ENCODE data around the gene LAMA4. TPM values are rescaled to one million over a fixed set of nuclear protein-coding genes. Genes with fewer than 3 reads are reported as not detected.

LAMA4 gene
- total and polyA plus RNA-seq, 2 donors: 101 to 426 TPM

DNA sequence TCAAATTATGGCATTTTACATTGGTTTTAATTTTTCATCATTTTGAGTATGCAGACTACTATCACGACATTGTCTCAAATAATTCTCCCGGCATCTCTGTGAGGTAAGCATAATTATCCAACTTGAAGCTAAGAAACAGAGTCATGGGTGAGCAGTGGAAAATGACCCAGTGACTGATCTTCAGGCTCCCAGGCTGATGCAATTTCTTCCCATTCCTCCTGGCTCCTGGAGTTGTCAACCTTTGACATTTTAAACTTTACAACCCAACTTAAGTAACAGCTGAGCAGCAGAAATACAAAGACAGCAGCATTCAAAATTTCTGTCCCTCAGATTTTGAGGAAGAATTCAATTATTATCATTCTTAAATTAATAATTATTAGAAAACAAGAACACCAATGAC lies 13.7 kb upstream of the LAMA4 start:
- Histone ChIP-seq H3K4me3 (ENCODE audit: low read depth, low read length) (no peak overlapping the region), H3K36me3 (ENCODE audit: insufficient read depth) (no peaks in the 10 kb centered on the region), H3K27ac (ENCODE audit: low read depth) (no peak overlapping the region), H3K4me1 (ENCODE audit: insufficient read depth) (peaks cover 2% of the 10 kb centered on the region)
- WGBS: 93% methylated on average over 2 of the region's 2 CpGs
- DNase-seq (ENCODE audit: extremely low spot score): no peak

DNA sequence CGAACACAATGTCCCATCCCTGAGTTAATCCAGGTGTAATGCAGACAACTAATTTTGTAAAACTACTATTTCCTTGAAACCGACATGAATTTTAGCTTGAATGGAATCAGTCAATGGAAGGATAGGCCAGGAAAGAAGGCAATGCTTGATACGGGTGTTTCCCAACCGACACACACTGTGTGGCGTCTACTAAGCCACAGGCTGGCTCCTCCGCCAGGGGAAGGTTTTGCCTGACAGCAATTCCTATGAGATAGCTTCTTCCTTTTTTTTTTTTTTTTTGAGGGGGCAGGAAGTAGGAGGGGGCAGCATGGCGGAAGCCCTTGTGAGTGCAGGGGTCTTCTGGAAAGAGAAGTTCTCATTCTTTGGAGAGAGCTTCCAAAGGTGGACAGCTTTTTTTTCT lies 12.0 kb upstream of the LAMA4 start:
- peaks cover 2% of the 10 kb centered on the region for H3K4me1 ChIP-seq (ENCODE audit: insufficient read depth)
- WGBS: 87% methylated on average over 7 of the region's 7 CpGs
- H3K27ac ChIP-seq (ENCODE audit: low read depth): no peak overlapping the region
- H3K36me3 ChIP-seq (ENCODE audit: insufficient read depth): no peaks in the 10 kb centered on the region
- H3K4me3 ChIP-seq (ENCODE audit: low read depth, low read length): no peak overlapping the region
- DNase-seq (ENCODE audit: extremely low spot score): no peak

DNA sequence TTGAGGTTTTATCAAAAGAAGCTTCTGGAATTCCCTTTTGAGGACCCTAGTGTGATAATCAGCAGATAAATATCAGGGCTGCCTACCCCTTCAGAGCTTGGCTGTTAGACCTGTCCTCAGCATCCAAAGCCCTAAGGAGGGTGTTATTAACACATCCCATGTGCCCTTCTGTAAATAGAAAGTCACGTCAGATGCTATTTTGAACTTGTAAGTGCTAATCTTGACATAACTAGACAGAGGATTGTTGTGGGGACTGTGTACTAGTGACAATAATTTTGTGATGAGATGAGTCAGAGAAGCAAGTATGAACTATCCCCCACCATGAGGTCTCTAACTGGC lies 4.9 kb upstream of the LAMA4 start:
- no peaks in the 10 kb centered on the region for H3K4me1 ChIP-seq (ENCODE audit: insufficient read depth)
- H3K36me3 ChIP-seq (ENCODE audit: insufficient read depth): no peaks in the 10 kb centered on the region
- H3K4me3 ChIP-seq (ENCODE audit: low read depth, low read length): no peak overlapping the region
- H3K27ac ChIP-seq (ENCODE audit: low read depth): no peak overlapping the region
- 64% methylated on average over 1 of the region's 1 CpG for WGBS
- DNase-seq (ENCODE audit: extremely low spot score): no peak

DNA sequence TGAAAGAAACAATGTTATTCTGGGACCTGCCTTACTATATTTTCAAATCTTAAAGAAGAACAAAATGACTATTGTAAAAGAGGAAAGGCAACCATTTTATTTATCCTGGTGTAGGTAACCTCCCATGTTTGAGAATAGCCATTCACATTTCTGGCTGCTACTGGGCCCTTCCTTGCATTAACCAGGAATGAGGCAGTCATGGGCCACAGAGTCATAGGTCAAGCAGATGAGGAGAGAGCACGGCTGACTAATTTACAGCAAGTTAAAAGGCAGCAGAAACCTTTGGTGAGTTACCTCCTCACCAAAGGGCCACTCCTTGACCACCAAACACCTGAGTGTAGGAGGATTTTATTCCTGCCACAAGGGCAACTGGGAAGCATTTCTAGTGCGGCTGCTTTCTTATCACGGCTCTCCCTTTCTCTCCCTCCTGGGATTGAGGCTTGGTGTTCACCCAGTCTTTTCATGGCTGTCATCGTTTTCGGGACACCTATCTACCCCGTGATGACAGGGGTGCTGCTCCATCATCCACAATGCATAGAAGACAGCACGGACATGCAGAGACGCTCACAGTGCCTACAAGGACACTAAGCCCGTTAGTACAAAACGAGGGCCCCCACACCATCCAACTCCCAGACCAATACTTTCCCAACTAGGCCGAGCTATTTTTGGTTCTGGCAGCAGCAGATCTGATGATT lies 4.4 kb upstream of the LAMA4 start:
- Histone ChIP-seq H3K27ac (ENCODE audit: low read depth) (no peak overlapping the region), H3K4me3 (ENCODE audit: low read depth, low read length) (no peak overlapping the region), H3K4me1 (ENCODE audit: insufficient read depth) (no peaks in the 10 kb centered on the region), H3K36me3 (ENCODE audit: insufficient read depth) (no peaks in the 10 kb centered on the region)
- 79% methylated on average over 11 of the region's 11 CpGs for WGBS
- DNase-seq (ENCODE audit: extremely low spot score): no peak

- Histone ChIP-seq H3K4me3 (ENCODE audit: low read depth, low read length) (no peak overlapping the region), H3K36me3 (ENCODE audit: insufficient read depth) (no peaks in the 10 kb centered on the region), H3K27ac (ENCODE audit: low read depth) (no peak overlapping the region), H3K4me1 (ENCODE audit: insufficient read depth) (no peaks in the 10 kb centered on the region)
- no peak for DNase-seq (ENCODE audit: extremely low spot score)
- 85% methylated on average over 7 of the region's 7 CpGs for WGBS
Observed at GRCh38 chr6:112257178-112257855, 3.0 kb upstream of the LAMA4 start.

- H3K4me1 ChIP-seq (ENCODE audit: insufficient read depth): no peaks in the 10 kb centered on the region
- H3K27ac ChIP-seq (ENCODE audit: low read depth): no peak overlapping the region
- WGBS: 38% methylated on average over 3 of the region's 3 CpGs
- H3K36me3 ChIP-seq (ENCODE audit: insufficient read depth): no peaks in the 10 kb centered on the region
- no peak for DNase-seq (ENCODE audit: extremely low spot score)
- H3K4me3 ChIP-seq (ENCODE audit: low read depth, low read length): no peak overlapping the region
Observed at GRCh38 chr6:112254921-112255320, 554 bp upstream of the LAMA4 start.

DNA sequence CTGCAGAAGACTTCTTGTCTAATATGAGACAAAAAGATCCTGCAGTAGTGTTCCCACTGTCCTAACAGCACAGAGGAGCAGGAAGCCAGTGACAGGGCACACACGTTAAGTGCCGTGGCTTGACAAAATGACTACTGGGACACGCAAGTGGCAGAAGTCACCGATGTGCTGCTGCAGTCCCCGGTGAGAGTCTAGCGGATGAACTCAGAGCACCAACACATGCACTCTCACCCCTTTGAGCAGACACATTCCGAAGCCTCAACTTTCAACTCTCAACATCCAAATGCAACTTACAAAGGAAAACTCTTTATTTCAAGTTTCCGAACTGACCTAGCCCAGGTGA lies 898 bp downstream of the LAMA4 start:
- H3K4me3 ChIP-seq (ENCODE audit: low read depth, low read length): peak overlapping the region; percentile 61
- no peak for DNase-seq (ENCODE audit: extremely low spot score)
- 4% methylated on average over 8 of the region's 8 CpGs for WGBS

DNA sequence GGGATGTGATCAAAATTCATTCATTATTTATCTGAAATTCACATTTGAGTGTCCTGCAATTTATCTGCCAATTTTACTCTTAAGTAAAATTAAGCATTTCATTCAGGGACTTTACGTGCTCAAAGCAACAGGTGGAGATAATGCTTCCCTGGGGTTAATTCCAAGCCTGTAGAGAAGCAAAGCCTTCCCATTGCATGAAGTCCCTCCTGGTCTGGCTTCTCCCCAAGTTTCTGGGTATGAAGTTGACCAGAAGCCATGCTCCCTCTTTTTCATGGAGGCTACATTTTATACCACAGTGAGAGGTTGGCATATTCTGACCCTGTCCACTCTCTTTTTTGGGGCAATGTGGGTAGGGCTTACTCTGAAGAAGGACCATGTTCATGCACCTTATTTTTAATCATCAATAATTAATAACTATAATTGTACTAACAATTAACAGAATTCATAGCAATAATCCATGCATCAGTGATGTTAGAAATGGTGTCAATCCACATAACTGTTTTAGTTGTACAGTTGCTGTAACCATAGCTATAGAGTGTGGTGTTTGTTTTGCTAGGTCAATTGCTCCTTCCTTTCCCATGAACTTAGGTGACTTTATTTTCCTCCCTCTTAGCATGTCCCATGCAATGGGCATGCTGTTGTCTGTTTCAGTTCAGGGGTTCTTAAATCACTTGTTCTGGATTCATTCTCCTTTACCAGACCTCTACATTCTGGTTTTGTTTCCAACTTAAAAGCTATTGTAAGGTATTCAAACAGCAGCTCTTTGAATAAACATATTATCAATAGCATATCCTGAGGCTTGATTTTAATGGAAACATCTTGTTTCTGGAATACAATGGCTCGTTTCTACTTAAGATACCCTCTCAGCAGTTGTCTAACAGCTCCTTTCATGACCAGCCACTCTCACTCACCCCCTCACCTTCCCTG lies 1.5 kb downstream of the LAMA4 start:
- H3K4me1 ChIP-seq (ENCODE audit: insufficient read depth): no peaks in the 10 kb centered on the region
- no peak overlapping the region for H3K27ac ChIP-seq (ENCODE audit: low read depth)
- 13% methylated on average over 2 of the region's 2 CpGs for WGBS
- DNase-seq (ENCODE audit: extremely low spot score): no peak
- H3K4me3 ChIP-seq (ENCODE audit: low read depth, low read length): peak overlapping the region; percentile 61
- H3K36me3 ChIP-seq (ENCODE audit: insufficient read depth): no peaks in the 10 kb centered on the region

More for the DNA sequence above, 898 bp downstream of the LAMA4 start:
- peak overlapping the region; percentile 70 for H3K27ac ChIP-seq (ENCODE audit: low read depth)
- no peaks in the 10 kb centered on the region for H3K36me3 ChIP-seq (ENCODE audit: insufficient read depth)
- no peaks in the 10 kb centered on the region for H3K4me1 ChIP-seq (ENCODE audit: insufficient read depth)

DNA sequence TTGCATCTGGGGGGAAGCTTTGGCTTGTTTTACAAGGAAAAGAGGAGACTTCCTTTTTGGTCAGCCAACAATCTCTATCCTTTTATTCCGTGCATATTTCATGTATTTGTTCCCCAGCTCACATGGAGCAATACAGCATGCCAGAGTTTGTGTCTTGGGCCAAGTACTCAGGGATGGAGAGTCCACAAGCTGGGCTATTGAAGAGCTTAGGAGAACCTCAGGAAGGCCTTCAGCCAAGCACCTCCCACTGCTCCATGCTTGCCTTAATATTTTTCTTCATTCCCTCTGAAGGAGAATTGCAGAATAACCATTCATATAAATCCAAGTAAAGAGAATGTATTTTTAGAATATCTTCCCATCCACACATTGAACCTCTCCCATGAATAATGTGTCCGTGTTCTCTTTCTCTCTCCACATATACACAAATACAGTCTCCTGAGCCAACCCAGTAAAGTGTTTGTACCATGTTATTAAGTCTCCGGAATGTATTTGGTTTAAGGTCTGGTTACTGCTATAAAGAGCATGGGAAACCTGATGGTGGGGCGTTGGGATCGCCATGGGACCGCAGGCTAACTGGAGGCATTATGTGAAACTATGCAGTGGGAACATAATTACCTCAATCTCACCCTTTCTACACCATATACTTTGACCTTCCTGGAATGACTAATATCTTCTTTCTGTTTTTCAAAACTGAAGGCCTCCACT lies 3.0 kb downstream of the LAMA4 start:
- no peak for DNase-seq (ENCODE audit: extremely low spot score)
- 27% methylated on average over 6 of the region's 6 CpGs for WGBS
- Histone ChIP-seq H3K4me3 (ENCODE audit: low read depth, low read length) (peak overlapping the region; percentile 16), H3K4me1 (ENCODE audit: insufficient read depth) (no peaks in the 10 kb centered on the region), H3K27ac (ENCODE audit: low read depth) (no peak overlapping the region), H3K36me3 (ENCODE audit: insufficient read depth) (no peaks in the 10 kb centered on the region)

DNA sequence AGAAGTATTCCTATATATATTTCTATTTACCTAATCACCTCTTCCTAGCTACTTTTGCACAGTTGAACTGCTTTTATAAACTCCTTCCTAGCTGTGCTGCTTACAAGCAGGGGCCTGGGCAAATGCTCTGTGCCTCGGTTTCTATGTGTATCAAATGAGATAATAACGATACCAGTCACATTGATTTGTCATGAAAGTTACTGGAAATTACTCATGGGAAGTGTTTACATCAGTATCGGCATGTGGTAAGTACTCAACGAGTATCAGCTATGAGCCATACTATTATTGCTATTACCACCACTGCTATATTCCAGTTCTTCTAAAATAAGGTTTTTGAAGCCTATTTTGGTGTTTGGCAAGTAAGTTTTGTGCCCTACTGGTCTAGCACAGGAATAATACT lies 4.9 kb downstream of the LAMA4 start:
- no peak overlapping the region for H3K4me3 ChIP-seq (ENCODE audit: low read depth, low read length)
- WGBS: 77% methylated on average over 4 of the region's 4 CpGs
- H3K27ac ChIP-seq (ENCODE audit: low read depth): no peak overlapping the region
- no peak for DNase-seq (ENCODE audit: extremely low spot score)
- peaks cover 3% of the 10 kb centered on the region for H3K4me1 ChIP-seq (ENCODE audit: insufficient read depth)
- no peaks in the 10 kb centered on the region for H3K36me3 ChIP-seq (ENCODE audit: insufficient read depth)

DNA sequence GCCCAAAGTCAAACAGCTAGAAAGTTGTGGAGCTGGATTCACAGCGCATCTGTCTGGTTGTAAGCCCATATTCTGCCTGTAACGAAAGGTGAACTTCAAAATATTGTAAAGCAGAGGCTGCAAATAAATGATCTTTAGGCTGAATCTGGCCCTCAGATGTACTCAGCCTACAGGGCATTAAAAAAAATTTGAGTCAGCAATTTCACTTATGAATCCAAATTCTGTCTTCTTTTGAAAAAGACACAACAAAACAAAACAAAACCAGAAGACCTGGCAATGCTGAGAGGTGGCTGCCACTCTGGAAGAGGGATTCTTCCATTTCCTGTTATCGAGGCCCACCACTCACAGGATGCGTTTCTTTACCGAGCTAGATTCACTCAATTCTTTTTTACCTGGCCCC lies 7.1 kb downstream of the LAMA4 start:
- H3K4me3 ChIP-seq (ENCODE audit: low read depth, low read length): no peak overlapping the region
- peaks cover 3% of the 10 kb centered on the region for H3K4me1 ChIP-seq (ENCODE audit: insufficient read depth)
- no peak for DNase-seq (ENCODE audit: extremely low spot score)
- no peaks in the 10 kb centered on the region for H3K36me3 ChIP-seq (ENCODE audit: insufficient read depth)
- 64% methylated on average over 5 of the region's 5 CpGs for WGBS
- peak overlapping the region; percentile 32 for H3K27ac ChIP-seq (ENCODE audit: low read depth)

DNA sequence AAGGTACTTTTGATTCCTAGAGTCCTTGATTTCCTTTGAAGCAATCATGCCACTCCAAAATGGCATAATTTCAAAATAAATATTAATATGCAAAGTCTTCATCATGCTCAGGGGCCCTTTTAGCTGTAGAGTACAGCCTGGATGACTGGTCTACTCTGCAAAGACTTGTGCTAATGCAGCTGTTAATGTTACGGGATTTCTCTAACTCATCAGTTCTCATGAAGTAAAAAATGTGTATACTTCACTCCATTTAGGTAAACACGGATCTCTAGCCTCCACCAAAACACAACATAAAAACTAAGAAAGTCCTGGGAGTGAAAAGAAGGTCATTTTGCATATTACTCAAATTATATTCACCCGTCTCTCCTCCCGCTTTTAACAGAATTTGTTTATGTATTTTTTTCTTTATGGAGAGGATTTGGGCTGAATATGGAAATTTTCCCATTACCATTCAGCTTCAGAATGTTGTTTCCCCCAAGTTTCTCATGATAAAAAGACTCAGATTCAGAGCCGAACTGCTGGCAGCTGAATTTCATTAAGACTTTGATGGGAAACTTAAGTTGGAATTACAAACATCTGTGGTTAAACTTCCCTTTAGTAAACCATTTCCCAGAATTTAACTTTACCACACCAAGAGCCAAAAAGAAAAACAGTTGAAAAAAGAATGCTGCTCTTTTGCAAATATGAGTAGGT lies 8.7 kb downstream of the LAMA4 start:
- DNase-seq (ENCODE audit: extremely low spot score): peak; percentile 46
- Histone ChIP-seq H3K27ac (ENCODE audit: low read depth) (no peak overlapping the region), H3K4me1 (ENCODE audit: insufficient read depth) (peaks cover 3% of the 10 kb centered on the region), H3K36me3 (ENCODE audit: insufficient read depth) (no peaks in the 10 kb centered on the region), H3K4me3 (ENCODE audit: low read depth, low read length) (no peak overlapping the region)
- 32% methylated on average over 5 of the region's 5 CpGs for WGBS
